Measurements from ENCODE around the gene NPHS1.

DNA sequence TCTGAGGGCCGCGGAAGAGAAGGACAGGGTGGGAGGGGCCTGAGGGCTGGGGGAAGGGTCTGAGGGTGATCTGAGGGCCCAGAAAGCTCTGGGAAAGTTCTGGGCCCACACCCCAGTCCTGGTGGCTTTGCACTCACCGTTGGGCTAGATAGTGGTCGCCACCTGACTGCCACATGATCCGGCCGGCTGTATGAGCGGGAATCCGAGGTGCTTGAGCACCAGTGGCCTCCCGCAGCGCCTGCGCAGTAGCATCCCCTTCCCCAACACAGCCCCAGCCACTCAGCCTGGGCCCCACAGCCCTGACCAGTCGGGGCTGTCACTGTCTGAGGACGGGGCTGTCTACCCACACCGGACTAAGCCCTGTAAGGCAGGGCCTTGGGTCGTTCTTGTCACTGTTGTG lies 54.6 kb downstream of the NPHS1 start:
- TF ChIP-seq EZH2 (IDR thresholded peaks at IDR 0.05): no peak
- TF ChIP-seq POLR2AphosphoS5 (IDR thresholded peaks at IDR 0.05; ENCODE audit: borderline replicate concordance, low read depth, low read length): no peak
- no peak for TF ChIP-seq FOXP2 (optimal IDR thresholded peaks at IDR 0.05; ENCODE audit: control extremely low read depth, extremely low read length, insufficient read depth)

All from SK-N-MC (cell line).